Endothelial cell of umbilical vein (primary cell): ENCODE measurements around the gene C8B.

Source experiments
- EZH2 ChIP-seq: IDR thresholded peaks from 2 replicates; pipeline ENCODE4 v1.6.1; 2012; ENCODE audit warnings: borderline replicate concordance, low read depth, mild to moderate bottlenecking, moderate library complexity, low read length, inconsistent platforms; ENCODE audit not compliant: severe bottlenecking
- GATA2 ChIP-seq: IDR thresholded peaks from 2 replicates; pipeline ENCODE4 v1.7.0; 2011; ENCODE audit warnings: low read depth, mild to moderate bottlenecking, moderate library complexity, mixed read lengths, low read length; ENCODE audit not compliant: insufficient read length, insufficient read depth
- MYC ChIP-seq: IDR thresholded peaks from one replicate; pipeline ENCODE4 v1.6.1; 2011; ENCODE audit warnings: mild to moderate bottlenecking, low read depth, low read length
- POLR2A ChIP-seq: IDR thresholded peaks from 2 replicates; pipeline ENCODE4 v1.6.1; 2012; ENCODE audit warnings: low read depth, mild to moderate bottlenecking, control low read depth, low read length
- POLR2AphosphoS5 ChIP-seq: IDR thresholded peaks from 2 replicates; pipeline ENCODE4 v1.6.1; 2012; ENCODE audit warnings: low read depth, mild to moderate bottlenecking, control low read depth, low read length, moderate library complexity; ENCODE audit not compliant: insufficient read depth
- TF ChIP-seq, protein P1 (sequence below), 2 donors: IDR thresholded peaks; 1 replicate in 1 of 2; 2 replicates in 1 of 2; pipeline ENCODE4 v1.5.1; 2011; ENCODE audit warnings: low read length in 2 of 2, mild to moderate bottlenecking in 2 of 2, moderate library complexity in 2 of 2, control low read depth in 1 of 2, inconsistent platforms in 1 of 2, low read depth in 1 of 2; ENCODE audit not compliant: insufficient read depth in 1 of 2; ENCODE audit errors: extremely low read depth in 1 of 2
- TF ChIP-seq, protein P2 (sequence below): IDR thresholded peaks from 2 replicates; pipeline ENCODE4 v1.6.1; 2011; ENCODE audit not compliant: insufficient read depth, insufficient read length

DNA sequence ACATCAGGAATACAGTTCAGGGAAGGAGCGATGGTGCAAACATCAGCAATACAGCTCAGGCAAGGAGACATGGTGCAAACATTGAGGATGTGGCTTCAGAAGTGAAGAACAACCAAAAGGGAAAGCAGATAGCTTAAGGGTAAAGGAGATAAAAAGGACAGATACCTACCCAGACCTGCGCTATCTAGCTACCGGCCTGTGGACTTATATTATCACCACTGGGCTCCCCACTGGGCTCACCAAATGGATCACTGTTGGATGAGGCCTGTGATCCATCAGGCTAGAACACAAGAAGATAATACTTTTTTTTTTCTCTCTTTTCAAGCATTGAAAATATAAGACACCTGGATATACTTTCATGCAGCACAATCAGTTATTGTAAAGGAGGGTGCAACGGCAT lies 44.7 kb upstream of the C8B start:
- TF ChIP-seq, protein P1, sequence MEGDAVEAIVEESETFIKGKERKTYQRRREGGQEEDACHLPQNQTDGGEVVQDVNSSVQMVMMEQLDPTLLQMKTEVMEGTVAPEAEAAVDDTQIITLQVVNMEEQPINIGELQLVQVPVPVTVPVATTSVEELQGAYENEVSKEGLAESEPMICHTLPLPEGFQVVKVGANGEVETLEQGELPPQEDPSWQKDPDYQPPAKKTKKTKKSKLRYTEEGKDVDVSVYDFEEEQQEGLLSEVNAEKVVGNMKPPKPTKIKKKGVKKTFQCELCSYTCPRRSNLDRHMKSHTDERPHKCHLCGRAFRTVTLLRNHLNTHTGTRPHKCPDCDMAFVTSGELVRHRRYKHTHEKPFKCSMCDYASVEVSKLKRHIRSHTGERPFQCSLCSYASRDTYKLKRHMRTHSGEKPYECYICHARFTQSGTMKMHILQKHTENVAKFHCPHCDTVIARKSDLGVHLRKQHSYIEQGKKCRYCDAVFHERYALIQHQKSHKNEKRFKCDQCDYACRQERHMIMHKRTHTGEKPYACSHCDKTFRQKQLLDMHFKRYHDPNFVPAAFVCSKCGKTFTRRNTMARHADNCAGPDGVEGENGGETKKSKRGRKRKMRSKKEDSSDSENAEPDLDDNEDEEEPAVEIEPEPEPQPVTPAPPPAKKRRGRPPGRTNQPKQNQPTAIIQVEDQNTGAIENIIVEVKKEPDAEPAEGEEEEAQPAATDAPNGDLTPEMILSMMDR (IDR thresholded peaks at IDR 0.05; ENCODE audit: extremely low read depth in 1 of 2, insufficient read depth in 1 of 2, low read depth in 1 of 2, low read length in 2 of 2) = no peak
- no peak for TF ChIP-seq MYC
- TF ChIP-seq POLR2A = no peak
- no peak for TF ChIP-seq EZH2
- TF ChIP-seq, protein P2, sequence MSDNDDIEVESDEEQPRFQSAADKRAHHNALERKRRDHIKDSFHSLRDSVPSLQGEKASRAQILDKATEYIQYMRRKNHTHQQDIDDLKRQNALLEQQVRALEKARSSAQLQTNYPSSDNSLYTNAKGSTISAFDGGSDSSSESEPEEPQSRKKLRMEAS = no peak
- TF ChIP-seq POLR2AphosphoS5 = no peak
- TF ChIP-seq GATA2 = no peak
